Progenitor cell of endocrine pancreas (in vitro differentiated cells): ENCODE results near the gene GRIK1. TPM values are rescaled to one million over a fixed set of nuclear protein-coding genes. Genes with fewer than 3 reads are reported as not detected.

Experiments used
- DNase-seq: peaks from one replicate; pipeline ENCODE4 v3.0.0; 2021; ENCODE audit warnings: low spot score; ENCODE audit not compliant: unreplicated experiment
- H3K27ac Mint-ChIP-seq: 2 replicates; pipeline ENCODE4 v1.8.0; 2021; ENCODE audit warnings: mild to moderate bottlenecking, moderate library complexity, mixed read lengths
- H3K27me3 Mint-ChIP-seq: 2 replicates; pipeline ENCODE4 v1.8.0; 2021; ENCODE audit warnings: mixed read lengths
- H3K36me3 Mint-ChIP-seq: 2 replicates; pipeline ENCODE4 v1.8.0; 2022; ENCODE audit warnings: mixed read lengths; ENCODE audit not compliant: insufficient read depth
- H3K4me1 Mint-ChIP-seq: 2 replicates; pipeline ENCODE4 v1.8.0; 2021; ENCODE audit warnings: low read depth, mixed read lengths
- H3K4me3 Mint-ChIP-seq: 2 replicates; pipeline ENCODE4 v1.8.0; 2021; ENCODE audit warnings: low read depth, mild to moderate bottlenecking, moderate library complexity, mixed read lengths
- H3K9me3 Mint-ChIP-seq: 2 replicates; pipeline ENCODE4 v1.8.0; 2021; ENCODE audit warnings: low read depth, mixed read lengths
- CTCF ChIP-seq: fragments of 200-600 bp; sonication (generic); IDR thresholded peaks from one replicate; pipeline ENCODE4 v1.5.0; 2021; ENCODE audit warnings: antibody characterized with exemption, mild to moderate bottlenecking; ENCODE audit not compliant: unreplicated experiment
- total RNA-seq: library from RNA; stranded (reverse); gene quantifications from 2 replicates; pipeline ENCODE4 v1.2.1, GENCODE V29; 2021

The GRIK1 gene
- total RNA-seq, 1 donor from 2014 or later = 0.26 TPM

DNA sequence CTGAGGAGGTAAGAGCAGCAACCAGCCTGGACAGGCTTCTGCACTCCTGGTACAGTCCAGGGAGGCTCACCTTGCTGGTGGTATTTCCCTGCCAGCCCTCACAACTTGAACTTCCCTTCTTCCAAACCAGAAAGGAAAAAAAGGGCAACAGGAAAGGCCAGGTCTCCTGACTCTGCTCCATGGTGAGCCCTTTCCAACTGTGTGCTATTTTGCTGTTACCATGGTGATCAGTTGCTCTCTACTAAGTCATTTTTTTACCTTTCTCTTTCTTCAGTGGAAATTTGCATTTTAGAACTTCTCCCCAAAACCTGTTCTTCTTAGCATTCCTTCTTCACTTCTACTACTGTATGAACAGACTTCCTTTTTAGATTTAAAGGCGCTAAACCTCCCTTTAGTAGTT lies 164.3 kb downstream of the GRIK1 start:
- no peak for DNase-seq
- Mint-ChIP-seq H3K36me3 (no peaks in the 10 kb centered on the region), H3K27me3 (no peaks in the 10 kb centered on the region), H3K27ac (no peak overlapping the region), H3K4me1 (peaks cover 5% of the 10 kb centered on the region), H3K9me3 (no peaks in the 10 kb centered on the region), H3K4me3 (no peak overlapping the region)
- TF ChIP-seq CTCF = no peak

DNA sequence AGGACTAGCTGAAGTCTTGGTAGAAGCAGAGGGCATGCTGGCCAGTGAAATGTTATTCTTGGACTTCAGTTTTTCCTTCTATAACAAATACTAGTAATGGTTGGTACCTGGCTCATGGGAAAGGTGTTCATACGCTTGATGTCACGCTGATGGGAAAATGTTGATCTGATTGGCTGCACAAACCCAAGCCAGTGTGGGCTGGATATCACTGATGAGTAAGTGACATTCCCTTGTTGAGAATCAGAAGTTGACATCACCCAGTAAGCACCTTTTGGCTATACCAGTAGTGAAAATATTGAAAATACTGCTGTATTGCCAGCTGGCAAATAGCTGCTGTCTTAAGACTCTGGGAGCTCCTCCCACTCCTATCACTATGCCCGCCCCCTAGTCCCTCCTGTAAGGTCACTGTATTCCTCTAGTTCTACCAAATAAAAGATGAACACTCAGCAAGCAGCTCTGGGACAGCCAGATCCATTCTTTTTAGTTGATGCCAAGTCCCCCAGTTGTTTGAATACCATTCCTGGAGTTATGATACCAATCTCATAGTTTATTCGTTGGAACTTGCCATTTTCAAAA lies 168.2 kb downstream of the GRIK1 start:
- Mint-ChIP-seq H3K9me3 (no peaks in the 10 kb centered on the region), H3K27ac (no peak overlapping the region), H3K27me3 (peaks cover 5% of the 10 kb centered on the region), H3K4me3 (no peak overlapping the region), H3K4me1 (no peaks in the 10 kb centered on the region), H3K36me3 (no peaks in the 10 kb centered on the region)
- DNase-seq = no peak
- TF ChIP-seq CTCF = no peak

DNA sequence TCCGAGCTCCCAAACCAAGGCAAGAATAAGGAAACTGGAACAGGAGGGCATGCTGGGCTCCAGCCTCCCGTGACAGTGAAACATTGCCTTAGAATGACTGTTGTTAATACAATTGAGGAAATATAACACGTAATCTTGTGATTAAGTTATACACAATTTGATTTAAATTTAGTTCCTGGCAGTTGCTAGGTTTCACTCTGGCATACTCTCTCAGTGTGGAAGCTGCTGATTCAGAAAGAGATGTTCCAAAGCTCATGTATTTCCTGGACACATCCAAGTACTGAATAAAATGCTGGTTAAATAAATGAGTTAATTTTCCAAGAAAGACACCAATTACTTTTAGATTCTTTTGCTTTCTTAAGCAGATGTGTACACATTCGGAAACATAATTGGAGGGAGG lies 176.1 kb downstream of the GRIK1 start:
- H3K9me3 Mint-ChIP-seq = no peaks in the 10 kb centered on the region
- TF ChIP-seq CTCF = no peak
- no peak for DNase-seq
- no peaks in the 10 kb centered on the region for H3K4me1 Mint-ChIP-seq
- H3K27me3 Mint-ChIP-seq = peaks cover 9% of the 10 kb centered on the region
- H3K27ac Mint-ChIP-seq = no peak overlapping the region
- H3K4me3 Mint-ChIP-seq = no peak overlapping the region
- no peaks in the 10 kb centered on the region for H3K36me3 Mint-ChIP-seq

DNA sequence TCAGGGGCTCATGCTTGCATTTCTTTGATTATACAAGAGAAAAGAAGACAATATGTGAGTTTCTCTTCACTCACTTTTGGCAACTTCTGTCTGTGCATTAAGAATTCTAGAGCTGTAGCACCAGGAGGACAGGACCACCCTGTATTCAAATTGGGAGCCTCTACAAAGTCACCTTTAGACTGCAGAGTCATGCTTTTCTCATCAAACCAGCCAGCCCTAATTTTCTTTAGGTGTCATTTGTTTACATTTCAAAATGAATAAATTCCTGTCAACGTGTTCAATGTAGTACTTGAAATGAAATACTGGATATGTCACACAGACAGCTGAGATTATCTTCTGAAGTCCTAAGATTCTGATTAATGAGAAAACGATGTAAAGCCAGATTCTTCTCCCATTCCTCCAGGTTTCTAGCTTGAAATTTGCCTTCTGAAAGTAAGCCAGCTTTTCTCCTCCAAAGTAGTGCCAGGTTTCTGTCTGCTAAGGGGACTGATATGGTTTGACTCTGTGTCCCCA lies 177.2 kb downstream of the GRIK1 start:
- DNase-seq = no peak
- no peak for TF ChIP-seq CTCF
- Mint-ChIP-seq H3K4me1 (no peaks in the 10 kb centered on the region), H3K36me3 (no peaks in the 10 kb centered on the region), H3K27me3 (peaks cover 5% of the 10 kb centered on the region), H3K4me3 (no peak overlapping the region), H3K9me3 (no peaks in the 10 kb centered on the region), H3K27ac (no peak overlapping the region)

GRCh38 chr21:29753216-29753615 lies 186.6 kb downstream of the GRIK1 start:
- no peak for TF ChIP-seq CTCF
- peaks cover 2% of the 10 kb centered on the region for H3K27me3 Mint-ChIP-seq

More at GRCh38 chr21:29753216-29753615, 186.6 kb downstream of the GRIK1 start:
- H3K4me3 Mint-ChIP-seq = no peak overlapping the region
- no peak for DNase-seq
- H3K4me1 Mint-ChIP-seq = peaks cover under 1% of the 10 kb centered on the region
- no peak overlapping the region for H3K27ac Mint-ChIP-seq
- H3K36me3 Mint-ChIP-seq = no peaks in the 10 kb centered on the region
- peaks cover 4% of the 10 kb centered on the region for H3K9me3 Mint-ChIP-seq
